Measurements from ENCODE around the gene COX7A1.

DNA sequence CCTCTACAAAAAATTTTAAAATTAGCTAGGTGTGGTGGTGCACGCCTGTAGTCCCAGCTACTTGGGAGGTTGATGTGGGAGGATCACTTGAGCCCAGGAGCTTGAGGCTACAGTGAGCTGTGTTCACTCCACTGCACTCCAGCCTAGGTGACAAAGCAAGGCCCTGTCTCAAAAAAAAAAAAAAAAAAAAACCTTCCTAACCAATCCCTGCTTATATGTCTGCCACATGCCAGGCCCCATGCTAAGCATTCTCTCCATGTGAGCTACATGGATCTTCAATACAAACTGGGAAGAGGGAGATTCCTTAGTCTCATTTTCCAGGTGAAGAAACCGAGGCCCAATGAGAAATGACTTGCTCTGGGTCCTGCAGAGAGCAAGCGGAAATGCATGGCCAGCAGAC lies 43.6 kb downstream of the COX7A1 start:
- TF ChIP-seq NFRKB (IDR thresholded peaks at IDR 0.05) (no peak), BHLHE40 (IDR thresholded peaks at IDR 0.05; ENCODE audit: borderline replicate concordance) (no peak), FOXM1 (IDR thresholded peaks at IDR 0.05; ENCODE audit: borderline replicate concordance) (no peak), SP1 (IDR thresholded peaks at IDR 0.05) (no peak), SUZ12 (IDR thresholded peaks at IDR 0.05) (no peak), FOXA1 (IDR thresholded peaks at IDR 0.05) (no peak), HDGF (IDR thresholded peaks at IDR 0.05; ENCODE audit: borderline replicate concordance) (no peak), ELF4 (IDR thresholded peaks at IDR 0.05) (no peak), TARDBP (IDR thresholded peaks at IDR 0.05) (no peak), FOXK2 (IDR thresholded peaks at IDR 0.05) (no peak)
- TF ChIP-seq, protein P1, sequence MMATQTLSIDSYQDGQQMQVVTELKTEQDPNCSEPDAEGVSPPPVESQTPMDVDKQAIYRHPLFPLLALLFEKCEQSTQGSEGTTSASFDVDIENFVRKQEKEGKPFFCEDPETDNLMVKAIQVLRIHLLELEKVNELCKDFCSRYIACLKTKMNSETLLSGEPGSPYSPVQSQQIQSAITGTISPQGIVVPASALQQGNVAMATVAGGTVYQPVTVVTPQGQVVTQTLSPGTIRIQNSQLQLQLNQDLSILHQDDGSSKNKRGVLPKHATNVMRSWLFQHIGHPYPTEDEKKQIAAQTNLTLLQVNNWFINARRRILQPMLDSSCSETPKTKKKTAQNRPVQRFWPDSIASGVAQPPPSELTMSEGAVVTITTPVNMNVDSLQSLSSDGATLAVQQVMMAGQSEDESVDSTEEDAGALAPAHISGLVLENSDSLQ (IDR thresholded peaks at IDR 0.05), result no peak
